ENCODE measurements around the gene IL27RA. TPM values are rescaled to one million over a fixed set of nuclear protein-coding genes. Genes with fewer than 3 reads are reported as not detected.

Gene IL27RA
- total RNA-seq, 2 experiments from 2014 or later = 5.2 to 9.0 TPM

DNA sequence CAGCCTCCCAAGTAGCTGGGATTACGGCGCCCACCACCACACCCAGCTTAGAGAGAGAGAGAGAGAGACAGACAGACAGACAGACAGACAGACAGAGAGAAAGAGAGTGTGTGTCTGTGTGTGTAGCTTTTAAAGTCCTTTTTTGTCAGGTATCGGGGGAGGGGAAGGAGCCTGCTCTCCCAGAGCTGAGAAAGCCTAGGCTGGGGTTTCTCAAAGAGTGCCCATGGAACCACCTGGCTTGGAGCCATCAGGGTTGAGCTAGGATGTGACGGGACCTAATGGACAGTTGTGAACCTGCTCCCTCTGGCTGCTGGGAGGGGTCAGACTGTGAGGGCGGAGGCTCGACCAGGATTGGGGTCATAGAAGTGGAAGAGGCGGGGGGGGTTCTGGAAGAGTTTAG, 42.1 kb upstream of the IL27RA start:
- no peak for DNase-seq (ENCODE audit: low spot score)
- Histone ChIP-seq H2AFZ (ENCODE audit: low read length) (no peak overlapping the region), H3K9me3 (ENCODE audit: low read length) (no peaks in the 10 kb centered on the region), H3K9me2 (ENCODE audit: insufficient read depth, low read length) (no peaks in the 10 kb centered on the region), H3K79me2 (ENCODE audit: insufficient read depth, low read depth, low read length) (no peaks in the 10 kb centered on the region), H3K4me2 (ENCODE audit: low read length) (no peak overlapping the region), H3K36me3 (ENCODE audit: insufficient read depth, low read length) (peaks cover 39% of the 10 kb centered on the region), H3K4me1 (ENCODE audit: insufficient read depth, low read length, poor library complexity, severe bottlenecking) (peaks cover 49% of the 10 kb centered on the region), H4K20me1 (ENCODE audit: insufficient read depth, low read length) (no peaks in the 10 kb centered on the region), H3K4me3 (ENCODE audit: low read depth, low read length, poor library complexity, severe bottlenecking) (no peak overlapping the region), H3K27ac (ENCODE audit: low read depth, low read length, poor library complexity, severe bottlenecking) (no peak overlapping the region)
- POLR2A ChIA-PET = interaction anchor here (0.6 to 1.2 kb wide), 3 partner anchors 9 to 15 kb away, joined by 3 to 5 read pairs (median 3); no protein-coding TSS in a partner anchor
- TF ChIP-seq, protein P1, sequence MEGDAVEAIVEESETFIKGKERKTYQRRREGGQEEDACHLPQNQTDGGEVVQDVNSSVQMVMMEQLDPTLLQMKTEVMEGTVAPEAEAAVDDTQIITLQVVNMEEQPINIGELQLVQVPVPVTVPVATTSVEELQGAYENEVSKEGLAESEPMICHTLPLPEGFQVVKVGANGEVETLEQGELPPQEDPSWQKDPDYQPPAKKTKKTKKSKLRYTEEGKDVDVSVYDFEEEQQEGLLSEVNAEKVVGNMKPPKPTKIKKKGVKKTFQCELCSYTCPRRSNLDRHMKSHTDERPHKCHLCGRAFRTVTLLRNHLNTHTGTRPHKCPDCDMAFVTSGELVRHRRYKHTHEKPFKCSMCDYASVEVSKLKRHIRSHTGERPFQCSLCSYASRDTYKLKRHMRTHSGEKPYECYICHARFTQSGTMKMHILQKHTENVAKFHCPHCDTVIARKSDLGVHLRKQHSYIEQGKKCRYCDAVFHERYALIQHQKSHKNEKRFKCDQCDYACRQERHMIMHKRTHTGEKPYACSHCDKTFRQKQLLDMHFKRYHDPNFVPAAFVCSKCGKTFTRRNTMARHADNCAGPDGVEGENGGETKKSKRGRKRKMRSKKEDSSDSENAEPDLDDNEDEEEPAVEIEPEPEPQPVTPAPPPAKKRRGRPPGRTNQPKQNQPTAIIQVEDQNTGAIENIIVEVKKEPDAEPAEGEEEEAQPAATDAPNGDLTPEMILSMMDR (conservative IDR thresholded peaks at IDR 0.05; ENCODE audit: low read length) = no peak
- TF ChIP-seq EZH2phosphoT487 (IDR thresholded peaks at IDR 0.05; ENCODE audit: borderline replicate concordance, low read depth, low read length) = no peak
- intact Hi-C loops (cut with micrococcal nuclease; ENCODE audit: unreplicated experiment) = no loop called here
- BruUV-seq (replicated peaks) = no TSS peak
- CTCF ChIA-PET (ENCODE audit: unreplicated experiment) = no interaction called here

DNA sequence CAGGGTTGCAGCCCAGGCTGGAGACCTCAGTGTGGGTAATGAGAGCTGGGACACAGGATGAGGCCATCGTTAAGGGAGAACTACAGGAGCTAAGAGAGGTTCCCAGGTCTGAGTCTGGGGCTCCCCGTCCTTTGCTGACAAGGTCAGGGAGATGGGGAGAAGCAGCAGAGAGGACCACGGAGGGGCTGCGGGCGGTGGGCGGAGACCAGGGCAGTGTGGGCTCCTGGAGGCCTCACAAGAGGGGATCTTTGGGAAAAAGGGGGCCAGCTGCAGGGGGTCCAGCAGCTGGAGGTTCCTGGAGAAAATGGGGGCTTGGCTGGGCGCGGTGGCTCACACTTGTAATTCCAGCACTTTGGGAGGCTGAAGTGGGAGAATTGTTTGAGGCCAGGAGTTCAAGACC, 41.5 kb upstream of the IL27RA start:
- Histone ChIP-seq H4K20me1 (ENCODE audit: insufficient read depth, low read length) (no peaks in the 10 kb centered on the region), H3K9me2 (ENCODE audit: insufficient read depth, low read length) (no peaks in the 10 kb centered on the region), H3K4me1 (ENCODE audit: insufficient read depth, low read length, poor library complexity, severe bottlenecking) (peaks cover 43% of the 10 kb centered on the region), H3K4me2 (ENCODE audit: low read length) (no peak overlapping the region), H3K27ac (ENCODE audit: low read depth, low read length, poor library complexity, severe bottlenecking) (no peak overlapping the region), H3K9me3 (ENCODE audit: low read length) (no peaks in the 10 kb centered on the region), H3K36me3 (ENCODE audit: insufficient read depth, low read length) (peaks cover 42% of the 10 kb centered on the region), H3K4me3 (ENCODE audit: low read depth, low read length, poor library complexity, severe bottlenecking) (no peak overlapping the region), H2AFZ (ENCODE audit: low read length) (no peak overlapping the region), H3K79me2 (ENCODE audit: insufficient read depth, low read depth, low read length) (no peaks in the 10 kb centered on the region)
- intact Hi-C loops (cut with micrococcal nuclease; ENCODE audit: unreplicated experiment) = no loop called here
- BruUV-seq (replicated peaks) = no TSS peak
- POLR2A ChIA-PET = interaction anchor here (1.0 to 1.2 kb wide), 2 partner anchors 13 to 15 kb away, joined by 3 to 5 read pairs; no protein-coding TSS in a partner anchor
- DNase-seq (ENCODE audit: low spot score) = no peak
- TF ChIP-seq EZH2phosphoT487 (IDR thresholded peaks at IDR 0.05; ENCODE audit: borderline replicate concordance, low read depth, low read length) = no peak
- TF ChIP-seq, protein P1 (conservative IDR thresholded peaks at IDR 0.05; ENCODE audit: low read length) = no peak
- CTCF ChIA-PET (ENCODE audit: unreplicated experiment) = no interaction called here

DNA sequence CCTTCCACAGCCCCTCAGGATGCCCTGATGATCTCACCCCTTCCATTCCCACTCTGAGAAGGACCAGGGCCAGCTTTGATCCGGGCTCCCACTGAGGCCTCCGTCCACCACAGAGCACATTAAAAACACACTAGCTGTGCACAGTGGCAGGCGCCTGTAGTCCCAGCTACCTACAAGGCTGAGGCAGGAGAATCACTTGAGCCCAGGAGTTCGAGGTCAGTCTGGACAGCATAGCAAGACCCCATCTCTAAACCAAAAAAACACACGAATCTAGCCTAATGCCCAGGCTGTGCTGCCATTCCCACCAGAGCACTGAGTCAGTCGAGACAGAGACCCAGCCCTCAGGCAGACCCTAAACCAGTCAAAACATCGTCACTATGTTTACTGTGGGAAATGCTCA, 39.5 kb upstream of the IL27RA start:
- H3K9me3 ChIP-seq (ENCODE audit: low read length) = no peaks in the 10 kb centered on the region
- intact Hi-C loops (cut with micrococcal nuclease; ENCODE audit: unreplicated experiment) = no loop called here
- H4K20me1 ChIP-seq (ENCODE audit: insufficient read depth, low read length) = no peaks in the 10 kb centered on the region
- H3K79me2 ChIP-seq (ENCODE audit: insufficient read depth, low read depth, low read length) = no peaks in the 10 kb centered on the region
- ChIA-PET CTCF (ENCODE audit: unreplicated experiment) (no interaction called here), POLR2A (interaction anchor here (1.6 kb wide), 1 partner anchor 12 kb away, joined by 8 read pairs; no protein-coding TSS in a partner anchor)
- BruUV-seq (replicated peaks) = no TSS peak
- peaks cover 50% of the 10 kb centered on the region for H3K36me3 ChIP-seq (ENCODE audit: insufficient read depth, low read length)
- no peak overlapping the region for H3K27ac ChIP-seq (ENCODE audit: low read depth, low read length, poor library complexity, severe bottlenecking)
- peaks cover 25% of the 10 kb centered on the region for H3K4me1 ChIP-seq (ENCODE audit: insufficient read depth, low read length, poor library complexity, severe bottlenecking)
- H2AFZ ChIP-seq (ENCODE audit: low read length) = no peak overlapping the region
- no peak for DNase-seq (ENCODE audit: low spot score)
- no peaks in the 10 kb centered on the region for H3K9me2 ChIP-seq (ENCODE audit: insufficient read depth, low read length)
- no peak overlapping the region for H3K4me3 ChIP-seq (ENCODE audit: low read depth, low read length, poor library complexity, severe bottlenecking)
- TF ChIP-seq EZH2phosphoT487 (IDR thresholded peaks at IDR 0.05; ENCODE audit: borderline replicate concordance, low read depth, low read length) = no peak
- TF ChIP-seq, protein P1 (conservative IDR thresholded peaks at IDR 0.05; ENCODE audit: low read length) = no peak
- H3K4me2 ChIP-seq (ENCODE audit: low read length) = no peak overlapping the region

Data from OCI-LY7 (cell line).